ENCODE measurements around the gene DBN1. TPM values are rescaled to one million over a fixed set of nuclear protein-coding genes. Genes with fewer than 3 reads are reported as not detected.

Gene DBN1
- total and polyA plus RNA-seq, 2 donors (not counting 1 experiment from before 2014, with no cell fraction given) = 1.4 to 1.9 TPM

DNA sequence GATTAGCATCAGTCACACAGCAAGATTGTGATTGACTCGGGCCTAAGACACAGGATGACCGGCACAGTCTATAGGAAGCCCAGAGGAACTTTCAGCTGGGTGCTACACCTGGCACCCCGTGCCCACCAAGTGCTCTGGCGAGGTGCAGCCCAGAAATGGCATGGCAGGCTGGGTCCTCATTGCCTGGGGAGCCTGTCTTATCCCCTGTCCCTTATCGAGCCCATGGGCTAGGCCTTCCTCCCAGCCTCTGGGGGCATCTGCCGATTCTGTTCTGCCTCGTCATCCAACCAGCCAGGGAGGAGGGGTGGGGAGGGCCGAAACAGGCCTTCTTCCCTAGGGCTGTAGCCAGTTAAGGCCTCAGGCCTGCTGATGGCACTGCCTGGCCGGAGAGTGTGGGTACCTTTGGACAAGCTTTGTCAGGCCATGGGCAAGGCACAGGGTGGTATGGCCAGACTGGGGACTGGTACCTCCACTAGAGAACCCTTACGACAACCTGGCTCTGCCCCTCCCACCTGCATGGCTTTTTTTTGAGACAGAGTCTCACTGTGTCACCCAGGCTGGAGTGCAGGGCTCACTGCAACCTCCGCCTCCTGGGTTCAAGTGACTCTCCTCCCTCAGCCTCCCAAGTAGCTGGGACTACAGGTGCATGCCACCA, 45.4 kb downstream of the DBN1 start:
- Histone ChIP-seq H3K9ac (ENCODE audit: low read length) (peak overlapping the region; percentile 82), H3K4me1 (ENCODE audit: control insufficient read depth in 2 of 2, insufficient read depth in 2 of 2, low read length in 2 of 2) (peaks cover 67 to 70% of the 10 kb centered on the region in 2 donors), H3K9me3 (ENCODE audit: control extremely low read depth in 1 of 3, control insufficient read depth in 2 of 3, insufficient read depth in 1 of 3, low read length in 2 of 3) (no peaks in the 10 kb centered on the region), H3K4me3 (ENCODE audit: control extremely low read depth in 1 of 5, extremely low read depth in 1 of 5, insufficient read depth in 1 of 5, low read depth in 2 of 5, low read length in 4 of 5) (peak overlapping the region; percentile 63 to 88 (median 78)), H4K20me1 (ENCODE audit: control insufficient read depth, insufficient read depth, low read length, poor library complexity, severe bottlenecking) (peaks cover 53% of the 10 kb centered on the region), H3K36me3 (replicated peaks in 1 of 2; ENCODE audit: control extremely low read depth in 1 of 2, control insufficient read depth in 1 of 2, extremely low read depth in 1 of 2, insufficient read depth in 2 of 2, low read length in 1 of 2) (peaks cover 0 to 43% of the 10 kb centered on the region in 2 experiments), H3K27me3 (replicated peaks in 1 of 4; ENCODE audit: control extremely low read depth in 1 of 4, control insufficient read depth in 3 of 4, insufficient read depth in 4 of 4, low read length in 3 of 4) (no peaks in the 10 kb centered on the region), H2AFZ (ENCODE audit: insufficient read depth, low read depth, low read length, poor library complexity, severe bottlenecking) (no peak overlapping the region), H3K4me2 (replicated peaks; ENCODE audit: low read depth, low read length, poor library complexity, severe bottlenecking) (peak overlapping the region; percentile 90), H3K79me2 (ENCODE audit: control insufficient read depth, insufficient read depth, low read length) (peaks cover 47% of the 10 kb centered on the region), H3K27ac (ENCODE audit: low read length in 2 of 2) (peak overlapping the region; percentile 77 to 96)
- peak overlapping the region; percentile 97 for H3K27ac Mint-ChIP-seq
- no peak for TF ChIP-seq EZH2 (IDR thresholded peaks at IDR 0.05; ENCODE audit: borderline replicate concordance, insufficient read depth, low read depth, low read length, poor library complexity, severe bottlenecking)
- TF ChIP-seq, protein P1, sequence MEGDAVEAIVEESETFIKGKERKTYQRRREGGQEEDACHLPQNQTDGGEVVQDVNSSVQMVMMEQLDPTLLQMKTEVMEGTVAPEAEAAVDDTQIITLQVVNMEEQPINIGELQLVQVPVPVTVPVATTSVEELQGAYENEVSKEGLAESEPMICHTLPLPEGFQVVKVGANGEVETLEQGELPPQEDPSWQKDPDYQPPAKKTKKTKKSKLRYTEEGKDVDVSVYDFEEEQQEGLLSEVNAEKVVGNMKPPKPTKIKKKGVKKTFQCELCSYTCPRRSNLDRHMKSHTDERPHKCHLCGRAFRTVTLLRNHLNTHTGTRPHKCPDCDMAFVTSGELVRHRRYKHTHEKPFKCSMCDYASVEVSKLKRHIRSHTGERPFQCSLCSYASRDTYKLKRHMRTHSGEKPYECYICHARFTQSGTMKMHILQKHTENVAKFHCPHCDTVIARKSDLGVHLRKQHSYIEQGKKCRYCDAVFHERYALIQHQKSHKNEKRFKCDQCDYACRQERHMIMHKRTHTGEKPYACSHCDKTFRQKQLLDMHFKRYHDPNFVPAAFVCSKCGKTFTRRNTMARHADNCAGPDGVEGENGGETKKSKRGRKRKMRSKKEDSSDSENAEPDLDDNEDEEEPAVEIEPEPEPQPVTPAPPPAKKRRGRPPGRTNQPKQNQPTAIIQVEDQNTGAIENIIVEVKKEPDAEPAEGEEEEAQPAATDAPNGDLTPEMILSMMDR (IDR thresholded peaks at IDR 0.05) = no peak
- H3K4me1 Mint-ChIP-seq = peaks cover 66% of the 10 kb centered on the region
- POLR2A ChIA-PET = interaction anchor here (0.6 to 6.8 kb wide), 4 partner anchors 9 to 24 kb away, joined by 9 to 103 read pairs (median 34); partner anchors contain the start of gene PRR7
- ATAC-seq (ENCODE audit: low read depth) = no peak
- H3K4me3 Mint-ChIP-seq = peak overlapping the region; percentile 94
- WGBS (ENCODE audit: insufficient coverage) = 17% methylated on average over 11 of the region's 11 CpGs
- CTCF ChIA-PET = interaction anchor here (1.1 to 12.4 kb wide), 6 partner anchors 16 to 73 kb away, joined by 3 to 152 read pairs (median 74); partner anchors contain the start of gene PRR7
- no peaks in the 10 kb centered on the region for H3K9me3 Mint-ChIP-seq (ENCODE audit: insufficient read depth)
- intact Hi-C loops (cut with micrococcal nuclease) = loop anchor here (5.0 kb wide), 1 partner anchor 886 kb away; no protein-coding TSS in a partner anchor
- DNase-seq = no peak
- H3K27me3 Mint-ChIP-seq = no peaks in the 10 kb centered on the region

All from B cell (primary cell).